HG03460 (cell line): ENCODE measurements around the gene IRX2.

Source experiments
- ATAC-seq: cut with Tn5 transposase; IDR thresholded peaks from one replicate; pipeline ENCODE4 v1.9.1; 2021; ENCODE audit not compliant: unreplicated experiment

The IRX2 gene

GRCh38 chr5:2721385-2722138, 29.9 kb downstream of the IRX2 start:
- no peak for ATAC-seq

- no peak for ATAC-seq
These were observed 32.1 kb downstream of the IRX2 start for GRCh38 chr5:2719332-2719731.

- no peak for ATAC-seq
These were observed 33.4 kb downstream of the IRX2 start for GRCh38 chr5:2718115-2718514.

GRCh38 chr5:2715856-2716255, 35.6 kb downstream of the IRX2 start:
- ATAC-seq, result no peak

- no peak for ATAC-seq
These were observed 36.7 kb downstream of the IRX2 start for GRCh38 chr5:2714805-2715204.

GRCh38 chr5:2714026-2714425, 37.5 kb downstream of the IRX2 start:
- no peak for ATAC-seq

GRCh38 chr5:2711446-2712425, 39.7 kb downstream of the IRX2 start:
- no peak for ATAC-seq

GRCh38 chr5:2710910-2711309, 40.6 kb downstream of the IRX2 start:
- no peak for ATAC-seq

- no peak for ATAC-seq
These were observed 41.3 kb downstream of the IRX2 start for GRCh38 chr5:2709976-2710689.

GRCh38 chr5:2708751-2709150, 42.7 kb downstream of the IRX2 start:
- no peak for ATAC-seq

GRCh38 chr5:2708132-2708531, 43.3 kb downstream of the IRX2 start:
- ATAC-seq, result no peak

GRCh38 chr5:2705861-2706260, 45.6 kb downstream of the IRX2 start:
- ATAC-seq, result no peak

GRCh38 chr5:2704806-2705645, 46.5 kb downstream of the IRX2 start:
- ATAC-seq, result no peak

- ATAC-seq, result no peak
These were observed 47.4 kb downstream of the IRX2 start for GRCh38 chr5:2704111-2704510.

- no peak for ATAC-seq
These were observed 47.9 kb downstream of the IRX2 start for GRCh38 chr5:2703615-2704014.

GRCh38 chr5:2703041-2703440, 48.4 kb downstream of the IRX2 start:
- no peak for ATAC-seq

- no peak for ATAC-seq
These were observed 49.2 kb downstream of the IRX2 start for GRCh38 chr5:2702096-2702879.

- no peak for ATAC-seq
These were observed 49.9 kb downstream of the IRX2 start for GRCh38 chr5:2701592-2701991.

- ATAC-seq, result no peak
These were observed 50.6 kb downstream of the IRX2 start for GRCh38 chr5:2700876-2701275.

- no peak for ATAC-seq
These were observed 51.8 kb downstream of the IRX2 start for GRCh38 chr5:2699686-2700085.
